Neutrophil (primary cell): ENCODE results near the gene GALNT7.

Source experiments
- H3K27ac ChIP-seq: fragments of 200-600 bp; sonication (generic); 2 replicates; pipeline ENCODE4 v1.5.1; 2016; ENCODE audit warnings: mild to moderate bottlenecking, moderate library complexity
- H3K27me3 ChIP-seq: fragments of 200-600 bp; sonication (generic); 2 replicates; pipeline ENCODE4 v1.6.0; 2016; ENCODE audit warnings: mild to moderate bottlenecking
- H3K36me3 ChIP-seq: fragments of 200-600 bp; sonication (generic); 2 replicates; pipeline ENCODE4 v1.5.1; 2017
- H3K4me1 ChIP-seq, 2 experiments: fragments of 200-600 bp in 1 of 2; sonication (generic) in 1 of 2; 1 replicate in 1 of 2; 2 replicates in 1 of 2; pipeline versions ENCODE4 v1.5.1 to v1.6.1; 2013 to 2016; ENCODE audit warnings: low read depth in 1 of 2, low read length in 1 of 2, mild to moderate bottlenecking in 1 of 2, moderate library complexity in 1 of 2; ENCODE audit not compliant: control insufficient read depth in 1 of 2, insufficient read depth in 1 of 2
- H3K4me3 ChIP-seq, 2 experiments: fragments of 200-600 bp in 1 of 2; sonication (generic) in 1 of 2; 1 replicate in 1 of 2; 2 replicates in 1 of 2; pipeline ENCODE4 v1.5.1; 2013 to 2016; ENCODE audit warnings: low read depth in 1 of 2, low read length in 1 of 2, mild to moderate bottlenecking in 1 of 2, moderate library complexity in 1 of 2
- H3K9me3 ChIP-seq: fragments of 200-600 bp; sonication (generic); 2 replicates; pipeline ENCODE4 v1.5.1; 2016
- TF ChIP-seq, protein P1 (sequence below): fragments of 200-600 bp; sonication (generic); IDR thresholded peaks from 2 replicates; pipeline ENCODE4 v1.5.1; 2016; ENCODE audit warnings: antibody characterized with exemption

GALNT7 gene

DNA sequence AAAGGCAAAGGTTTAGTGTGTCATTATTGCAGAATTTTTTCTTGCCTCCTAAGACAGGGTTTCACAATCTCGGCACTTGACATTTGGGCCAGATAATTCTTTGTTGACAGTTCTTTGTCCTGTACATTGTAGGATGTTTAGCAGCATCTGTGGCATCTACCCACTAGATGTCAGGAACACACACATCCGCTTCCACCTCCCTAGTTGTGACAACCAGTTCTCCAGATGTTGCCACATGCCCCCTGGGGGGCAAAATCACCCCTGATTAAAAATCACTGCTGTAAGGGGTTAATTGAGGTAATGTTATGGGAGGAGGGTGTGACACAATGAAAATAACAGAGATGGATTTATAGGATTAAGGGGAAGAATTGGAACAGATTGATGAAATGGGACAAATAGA lies 90.3 kb downstream of the GALNT7 start:
- H3K9me3 ChIP-seq, result no peaks in the 10 kb centered on the region
- H3K4me1 ChIP-seq, result no peaks in the 10 kb centered on the region
- no peak overlapping the region for H3K4me3 ChIP-seq
- TF ChIP-seq, protein P1, sequence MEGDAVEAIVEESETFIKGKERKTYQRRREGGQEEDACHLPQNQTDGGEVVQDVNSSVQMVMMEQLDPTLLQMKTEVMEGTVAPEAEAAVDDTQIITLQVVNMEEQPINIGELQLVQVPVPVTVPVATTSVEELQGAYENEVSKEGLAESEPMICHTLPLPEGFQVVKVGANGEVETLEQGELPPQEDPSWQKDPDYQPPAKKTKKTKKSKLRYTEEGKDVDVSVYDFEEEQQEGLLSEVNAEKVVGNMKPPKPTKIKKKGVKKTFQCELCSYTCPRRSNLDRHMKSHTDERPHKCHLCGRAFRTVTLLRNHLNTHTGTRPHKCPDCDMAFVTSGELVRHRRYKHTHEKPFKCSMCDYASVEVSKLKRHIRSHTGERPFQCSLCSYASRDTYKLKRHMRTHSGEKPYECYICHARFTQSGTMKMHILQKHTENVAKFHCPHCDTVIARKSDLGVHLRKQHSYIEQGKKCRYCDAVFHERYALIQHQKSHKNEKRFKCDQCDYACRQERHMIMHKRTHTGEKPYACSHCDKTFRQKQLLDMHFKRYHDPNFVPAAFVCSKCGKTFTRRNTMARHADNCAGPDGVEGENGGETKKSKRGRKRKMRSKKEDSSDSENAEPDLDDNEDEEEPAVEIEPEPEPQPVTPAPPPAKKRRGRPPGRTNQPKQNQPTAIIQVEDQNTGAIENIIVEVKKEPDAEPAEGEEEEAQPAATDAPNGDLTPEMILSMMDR, result no peak
- peaks cover 3% of the 10 kb centered on the region for H3K36me3 ChIP-seq
- H3K27me3 ChIP-seq, result no peaks in the 10 kb centered on the region
- no peak overlapping the region for H3K27ac ChIP-seq

DNA sequence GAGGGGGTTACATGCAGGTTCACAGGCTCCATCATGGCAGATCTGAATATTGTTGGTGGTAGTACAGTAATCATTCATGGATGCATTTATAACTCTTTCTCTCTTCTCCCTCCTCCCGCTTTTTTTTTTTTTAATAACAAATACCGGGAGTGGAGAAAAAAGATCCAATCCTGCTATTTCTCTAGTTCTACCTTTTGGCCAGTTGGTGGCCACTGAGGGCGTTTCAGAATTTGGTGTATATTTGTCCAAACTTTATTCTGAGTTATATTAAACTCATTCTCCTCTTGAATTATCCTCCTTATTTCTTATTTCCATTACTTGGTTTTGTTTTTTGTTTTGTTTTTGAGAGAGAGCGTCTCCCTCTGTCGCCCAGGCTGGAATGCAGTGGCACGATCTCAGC lies 90.7 kb downstream of the GALNT7 start:
- Histone ChIP-seq H3K27ac (no peak overlapping the region), H3K36me3 (peaks cover 3% of the 10 kb centered on the region), H3K27me3 (no peaks in the 10 kb centered on the region), H3K9me3 (no peaks in the 10 kb centered on the region), H3K4me1 (peaks cover 0 to 4% of the 10 kb centered on the region in 2 experiments), H3K4me3 (no peak overlapping the region)
- TF ChIP-seq, protein P1, result no peak

DNA sequence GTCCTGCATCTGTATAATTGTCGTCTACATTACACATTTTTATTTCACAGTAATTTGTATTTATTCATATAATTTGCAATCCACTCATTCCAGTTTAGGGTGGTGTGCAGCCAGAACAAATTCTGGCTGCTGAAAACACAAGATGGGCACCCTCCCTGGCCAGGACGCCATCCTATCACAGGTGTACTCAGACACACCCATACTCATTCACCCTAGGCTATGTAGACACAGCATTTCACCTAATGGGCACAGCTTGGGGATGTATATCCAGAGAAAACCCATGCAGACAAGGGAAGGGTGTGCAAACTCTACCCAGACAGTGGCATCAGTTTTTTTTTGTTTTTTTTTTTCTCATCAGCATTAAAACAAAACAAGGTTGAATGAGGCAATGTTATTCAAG lies 92.4 kb downstream of the GALNT7 start:
- Histone ChIP-seq H3K4me3 (no peak overlapping the region), H3K27ac (no peak overlapping the region), H3K9me3 (no peaks in the 10 kb centered on the region), H3K27me3 (no peaks in the 10 kb centered on the region), H3K36me3 (peaks cover 3% of the 10 kb centered on the region), H3K4me1 (peaks cover 0 to 9% of the 10 kb centered on the region in 2 experiments)
- TF ChIP-seq, protein P1, result no peak

DNA sequence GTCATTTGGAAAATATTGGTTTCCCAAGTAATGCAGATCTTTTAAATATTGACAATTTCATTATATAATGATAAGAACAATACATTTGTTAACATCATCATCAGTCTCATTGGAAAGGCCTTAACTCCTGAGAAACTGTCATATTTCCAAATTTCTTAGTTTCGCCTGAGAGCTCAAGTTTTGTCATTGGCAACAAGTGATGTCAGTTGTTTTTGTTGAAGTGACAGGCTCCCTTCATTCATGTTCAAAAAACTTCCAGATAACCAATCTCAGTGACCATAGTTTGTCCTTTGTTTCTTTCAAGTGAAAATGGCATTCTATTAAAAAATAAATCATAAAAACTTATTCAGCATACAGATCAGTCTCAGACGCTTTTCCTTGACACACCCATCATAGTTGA lies 93.8 kb downstream of the GALNT7 start:
- no peaks in the 10 kb centered on the region for H3K9me3 ChIP-seq
- peaks cover 3% of the 10 kb centered on the region for H3K36me3 ChIP-seq
- no peak overlapping the region for H3K4me3 ChIP-seq
- peaks cover 0 to 9% of the 10 kb centered on the region in 2 experiments for H3K4me1 ChIP-seq
- TF ChIP-seq, protein P1, result no peak
- no peaks in the 10 kb centered on the region for H3K27me3 ChIP-seq
- no peak overlapping the region for H3K27ac ChIP-seq

DNA sequence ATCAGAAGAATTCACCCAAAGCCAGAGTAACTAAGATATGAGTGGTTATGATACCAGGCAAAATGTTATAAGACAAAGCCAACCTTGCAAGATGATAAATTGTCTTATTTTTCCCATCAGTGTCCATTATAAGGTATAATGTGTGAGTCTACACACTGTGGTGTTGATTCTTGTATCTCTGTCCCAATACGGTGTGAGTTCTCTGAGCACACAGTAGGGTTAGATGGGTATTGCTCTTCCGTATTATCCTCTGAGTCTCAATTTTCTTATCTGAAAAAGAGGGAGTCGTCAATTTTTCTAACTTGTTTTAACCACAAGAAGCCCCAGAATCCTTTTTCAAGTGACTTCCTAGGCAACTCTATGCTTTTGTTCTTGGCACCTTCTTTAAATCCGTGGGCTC lies 95.6 kb downstream of the GALNT7 start:
- H3K4me3 ChIP-seq, result no peak overlapping the region
- TF ChIP-seq, protein P1, result no peak
- no peaks in the 10 kb centered on the region for H3K27me3 ChIP-seq
- peaks cover 3% of the 10 kb centered on the region for H3K36me3 ChIP-seq
- H3K27ac ChIP-seq, result no peak overlapping the region
- H3K9me3 ChIP-seq, result no peaks in the 10 kb centered on the region
- H3K4me1 ChIP-seq, result peaks cover 0 to 9% of the 10 kb centered on the region in 2 experiments

DNA sequence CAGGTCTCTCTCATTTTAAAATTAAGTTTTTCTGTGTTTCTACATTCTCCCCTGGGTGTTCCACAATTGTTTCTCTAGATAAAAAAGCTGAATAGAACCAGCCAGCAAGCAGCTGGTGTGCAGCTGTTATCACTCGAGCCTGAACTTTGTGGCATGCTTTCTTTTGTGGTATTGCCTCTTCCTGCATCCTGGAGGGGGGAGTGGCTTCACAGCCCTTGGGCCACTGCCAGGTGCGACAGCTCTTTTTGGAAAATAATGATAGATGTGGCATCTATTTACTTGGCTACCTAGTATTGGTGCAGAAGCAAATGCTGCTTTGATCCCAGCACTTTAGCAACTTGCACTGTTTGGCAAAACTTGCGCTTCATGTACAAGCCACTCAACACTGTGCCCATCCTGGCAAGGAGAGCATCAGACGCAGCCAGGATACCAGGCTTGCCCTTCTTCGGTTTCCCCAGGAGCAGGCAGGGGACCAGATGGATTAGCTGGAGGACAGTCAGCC lies 96.1 kb downstream of the GALNT7 start:
- Histone ChIP-seq H3K27me3 (no peaks in the 10 kb centered on the region), H3K36me3 (peaks cover 3% of the 10 kb centered on the region), H3K9me3 (no peaks in the 10 kb centered on the region), H3K27ac (no peak overlapping the region), H3K4me1 (peaks cover 0 to 9% of the 10 kb centered on the region in 2 experiments), H3K4me3 (no peak overlapping the region)
- TF ChIP-seq, protein P1, result no peak
